ENCODE measurements around the gene FMN1. TPM values are rescaled to one million over a fixed set of nuclear protein-coding genes. Genes with fewer than 3 reads are reported as not detected.

FMN1 gene
- total RNA-seq, 2 donors from 2014 or later, result 0.60 to 1.1 TPM

DNA sequence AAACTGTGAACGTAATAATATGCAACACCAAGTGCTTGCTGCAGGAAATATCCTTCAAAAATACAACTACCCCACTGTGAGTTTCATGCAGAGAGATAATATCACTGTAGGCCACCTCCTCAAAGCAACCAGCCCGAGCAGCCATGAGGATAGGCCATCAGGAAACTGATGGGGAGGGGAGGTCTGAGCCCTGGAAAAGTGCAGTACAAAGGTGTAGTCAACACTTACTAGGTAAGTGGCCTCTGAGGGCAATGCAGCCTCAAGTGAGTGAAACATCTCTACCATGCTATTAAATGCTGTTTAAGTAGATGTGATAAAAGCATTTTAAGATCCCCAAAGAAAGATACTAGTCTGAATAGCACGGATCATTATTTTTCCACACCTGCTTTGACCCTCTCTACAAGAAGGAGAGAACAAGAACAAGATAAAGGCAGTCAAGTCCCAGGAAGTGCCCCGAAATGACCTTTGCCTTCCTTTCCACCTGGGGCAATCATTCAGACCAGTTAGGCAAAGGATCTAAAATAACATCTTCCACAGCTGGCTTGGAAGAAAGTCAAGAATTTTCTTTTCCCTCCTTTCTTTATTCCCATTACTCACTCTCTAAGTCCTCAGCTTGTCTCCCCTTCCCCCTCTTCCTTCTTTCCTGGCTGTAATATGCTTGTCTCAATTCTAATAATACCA, 62.8 kb downstream of the FMN1 start:
- Histone ChIP-seq H3K27me3 (ENCODE audit: control insufficient read depth, insufficient read depth, low read length, poor library complexity, severe bottlenecking) (peaks cover 42% of the 10 kb centered on the region), H3K4me3 (ENCODE audit: low read length) (no peak overlapping the region), H3K9me3 (ENCODE audit: control insufficient read depth, low read length) (peaks cover 6% of the 10 kb centered on the region), H3K27ac (ENCODE audit: low read depth, low read length) (no peak overlapping the region), H3K9ac (ENCODE audit: extremely low read depth, low read length, poor library complexity, severe bottlenecking) (no peak overlapping the region), H3K4me1 (ENCODE audit: control insufficient read depth, insufficient read depth, low read length) (no peaks in the 10 kb centered on the region), H3K36me3 (ENCODE audit: control insufficient read depth, insufficient read depth, low read length) (no peaks in the 10 kb centered on the region)
- Mint-ChIP-seq H3K36me3 (ENCODE audit: low read depth) (no peaks in the 10 kb centered on the region), H3K27ac (no peak overlapping the region), H3K27me3 (ENCODE audit: insufficient read depth) (peaks cover 37% of the 10 kb centered on the region), H3K4me1 (peaks cover 3% of the 10 kb centered on the region), H3K4me3 (no peak overlapping the region), H3K9me3 (peaks cover 9% of the 10 kb centered on the region)
- no peak for DNase-seq
- TF ChIP-seq, protein P1, sequence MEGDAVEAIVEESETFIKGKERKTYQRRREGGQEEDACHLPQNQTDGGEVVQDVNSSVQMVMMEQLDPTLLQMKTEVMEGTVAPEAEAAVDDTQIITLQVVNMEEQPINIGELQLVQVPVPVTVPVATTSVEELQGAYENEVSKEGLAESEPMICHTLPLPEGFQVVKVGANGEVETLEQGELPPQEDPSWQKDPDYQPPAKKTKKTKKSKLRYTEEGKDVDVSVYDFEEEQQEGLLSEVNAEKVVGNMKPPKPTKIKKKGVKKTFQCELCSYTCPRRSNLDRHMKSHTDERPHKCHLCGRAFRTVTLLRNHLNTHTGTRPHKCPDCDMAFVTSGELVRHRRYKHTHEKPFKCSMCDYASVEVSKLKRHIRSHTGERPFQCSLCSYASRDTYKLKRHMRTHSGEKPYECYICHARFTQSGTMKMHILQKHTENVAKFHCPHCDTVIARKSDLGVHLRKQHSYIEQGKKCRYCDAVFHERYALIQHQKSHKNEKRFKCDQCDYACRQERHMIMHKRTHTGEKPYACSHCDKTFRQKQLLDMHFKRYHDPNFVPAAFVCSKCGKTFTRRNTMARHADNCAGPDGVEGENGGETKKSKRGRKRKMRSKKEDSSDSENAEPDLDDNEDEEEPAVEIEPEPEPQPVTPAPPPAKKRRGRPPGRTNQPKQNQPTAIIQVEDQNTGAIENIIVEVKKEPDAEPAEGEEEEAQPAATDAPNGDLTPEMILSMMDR (conservative IDR thresholded peaks at IDR 0.05), result no peak
- WGBS, 2 experiments (ENCODE audit: insufficient coverage in 1 of 2, insufficient read length in 1 of 2), result 83% methylated on average over 3 to 4 of the region's 4 CpGs

DNA sequence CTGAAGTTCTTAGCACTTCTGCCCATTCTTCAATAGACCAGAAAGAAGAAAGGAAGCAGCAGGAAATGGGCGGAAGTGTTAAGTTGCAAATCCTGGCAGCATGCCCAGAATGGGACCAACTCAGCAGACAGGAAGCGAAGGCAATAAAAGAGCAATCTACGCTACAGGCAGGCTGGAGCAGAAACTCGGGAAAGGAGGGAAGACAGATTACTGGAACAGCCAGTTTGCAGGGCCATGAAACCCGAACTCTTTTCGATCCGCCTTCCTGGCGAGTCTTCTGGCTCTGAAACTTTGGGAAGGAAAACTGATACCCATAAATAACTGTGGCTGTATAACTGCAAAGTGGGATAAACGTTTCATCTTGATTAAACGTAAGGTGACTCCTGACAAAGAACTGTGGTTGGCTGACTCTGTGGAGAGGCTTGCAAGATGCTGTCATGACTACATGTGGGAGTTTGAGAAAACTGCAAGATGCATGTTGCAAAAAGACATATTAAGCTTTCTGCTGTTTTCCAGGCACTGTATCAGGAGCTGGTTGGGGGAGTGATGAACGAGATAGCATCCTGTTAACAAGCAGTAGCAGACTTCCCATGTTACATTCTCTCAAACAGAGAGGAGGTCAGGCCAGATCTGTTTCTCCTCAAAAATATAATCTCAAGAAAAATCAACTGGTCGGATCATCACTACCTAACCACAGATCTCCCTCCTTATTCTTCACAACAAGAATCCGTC, 67.8 kb downstream of the FMN1 start:
- no peak overlapping the region for H3K27ac Mint-ChIP-seq
- H3K27me3 ChIP-seq (ENCODE audit: control insufficient read depth, insufficient read depth, low read length, poor library complexity, severe bottlenecking), result peaks cover 73% of the 10 kb centered on the region
- peaks cover 19% of the 10 kb centered on the region for H3K4me1 Mint-ChIP-seq
- WGBS, 2 experiments (ENCODE audit: insufficient coverage in 1 of 2, insufficient read length in 1 of 2), result 62 to 75% methylated on average over 13 of the region's 13 CpGs
- DNase-seq, result peak; percentile 72
- H3K36me3 ChIP-seq (ENCODE audit: control insufficient read depth, insufficient read depth, low read length), result no peaks in the 10 kb centered on the region
- peaks cover 6% of the 10 kb centered on the region for H3K9me3 ChIP-seq (ENCODE audit: control insufficient read depth, low read length)
- peaks cover 82% of the 10 kb centered on the region for H3K27me3 Mint-ChIP-seq (ENCODE audit: insufficient read depth)
- peaks cover 9% of the 10 kb centered on the region for H3K9me3 Mint-ChIP-seq
- H3K4me1 ChIP-seq (ENCODE audit: control insufficient read depth, insufficient read depth, low read length), result peaks cover 4% of the 10 kb centered on the region
- no peak overlapping the region for H3K4me3 ChIP-seq (ENCODE audit: low read length)
- TF ChIP-seq, protein P1 (conservative IDR thresholded peaks at IDR 0.05), result no peak
- H3K9ac ChIP-seq (ENCODE audit: extremely low read depth, low read length, poor library complexity, severe bottlenecking), result no peak overlapping the region
- H3K27ac ChIP-seq (ENCODE audit: low read depth, low read length), result no peak overlapping the region
- H3K36me3 Mint-ChIP-seq (ENCODE audit: low read depth), result no peaks in the 10 kb centered on the region
- no peak overlapping the region for H3K4me3 Mint-ChIP-seq

GRCh38 chr15:33125894-33126537, 68.5 kb downstream of the FMN1 start:
- no peak overlapping the region for H3K27ac ChIP-seq (ENCODE audit: low read depth, low read length)
- WGBS, 2 experiments (ENCODE audit: insufficient coverage in 1 of 2, insufficient read length in 1 of 2), result 60 to 80% methylated on average over 1 to 7 of the region's 7 CpGs
- TF ChIP-seq, protein P1 (conservative IDR thresholded peaks at IDR 0.05), result no peak
- Mint-ChIP-seq H3K9me3 (peaks cover 9% of the 10 kb centered on the region), H3K4me3 (peak overlapping the region; percentile 4), H3K4me1 (peaks cover 19% of the 10 kb centered on the region), H3K27ac (no peak overlapping the region), H3K36me3 (ENCODE audit: low read depth) (no peaks in the 10 kb centered on the region), H3K27me3 (ENCODE audit: insufficient read depth) (peaks cover 85% of the 10 kb centered on the region)
- peaks cover 4% of the 10 kb centered on the region for H3K4me1 ChIP-seq (ENCODE audit: control insufficient read depth, insufficient read depth, low read length)
- peaks cover 6% of the 10 kb centered on the region for H3K9me3 ChIP-seq (ENCODE audit: control insufficient read depth, low read length)
- no peak for DNase-seq
- peaks cover 80% of the 10 kb centered on the region for H3K27me3 ChIP-seq (ENCODE audit: control insufficient read depth, insufficient read depth, low read length, poor library complexity, severe bottlenecking)
- H3K9ac ChIP-seq (ENCODE audit: extremely low read depth, low read length, poor library complexity, severe bottlenecking), result no peak overlapping the region
- no peaks in the 10 kb centered on the region for H3K36me3 ChIP-seq (ENCODE audit: control insufficient read depth, insufficient read depth, low read length)
- no peak overlapping the region for H3K4me3 ChIP-seq (ENCODE audit: low read length)

Data from endodermal cell (in vitro differentiated cells).